Measurements from ENCODE around the gene PSD4. TPM values are rescaled to one million over a fixed set of nuclear protein-coding genes. Genes with fewer than 3 reads are reported as not detected.
A peak's percentile ranks its signal among the peaks of the same experiment; 100 is the strongest.

The PSD4 gene
- total RNA-seq, 1 donor from 2014 or later: 39.0 TPM

GRCh38 chr2:113218283-113219091 lies 44.7 kb downstream of the PSD4 start:
- Histone ChIP-seq H3K27ac (peak overlapping the region; percentile 45), H3K9me3 (no peaks in the 10 kb centered on the region), H3K4me1 (peaks cover 25% of the 10 kb centered on the region), H3K36me3 (no peaks in the 10 kb centered on the region), H3K4me3 (no peak overlapping the region), H3K27me3 (no peaks in the 10 kb centered on the region)
- intact Hi-C loops (cut with DNase I): no loop called here
- TF ChIP-seq, protein P1, sequence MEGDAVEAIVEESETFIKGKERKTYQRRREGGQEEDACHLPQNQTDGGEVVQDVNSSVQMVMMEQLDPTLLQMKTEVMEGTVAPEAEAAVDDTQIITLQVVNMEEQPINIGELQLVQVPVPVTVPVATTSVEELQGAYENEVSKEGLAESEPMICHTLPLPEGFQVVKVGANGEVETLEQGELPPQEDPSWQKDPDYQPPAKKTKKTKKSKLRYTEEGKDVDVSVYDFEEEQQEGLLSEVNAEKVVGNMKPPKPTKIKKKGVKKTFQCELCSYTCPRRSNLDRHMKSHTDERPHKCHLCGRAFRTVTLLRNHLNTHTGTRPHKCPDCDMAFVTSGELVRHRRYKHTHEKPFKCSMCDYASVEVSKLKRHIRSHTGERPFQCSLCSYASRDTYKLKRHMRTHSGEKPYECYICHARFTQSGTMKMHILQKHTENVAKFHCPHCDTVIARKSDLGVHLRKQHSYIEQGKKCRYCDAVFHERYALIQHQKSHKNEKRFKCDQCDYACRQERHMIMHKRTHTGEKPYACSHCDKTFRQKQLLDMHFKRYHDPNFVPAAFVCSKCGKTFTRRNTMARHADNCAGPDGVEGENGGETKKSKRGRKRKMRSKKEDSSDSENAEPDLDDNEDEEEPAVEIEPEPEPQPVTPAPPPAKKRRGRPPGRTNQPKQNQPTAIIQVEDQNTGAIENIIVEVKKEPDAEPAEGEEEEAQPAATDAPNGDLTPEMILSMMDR (IDR thresholded peaks at IDR 0.05): no peak
- no peak for TF ChIP-seq POLR2AphosphoS5 (IDR thresholded peaks at IDR 0.05; ENCODE audit: insufficient read depth in 1 of 2, low read depth in 1 of 2)
- no peak for TF ChIP-seq POLR2A (IDR thresholded peaks at IDR 0.05)
- no peak for DNase-seq (ENCODE audit: extremely low spot score in 2 of 2)

- no peak overlapping the region for H3K4me3 ChIP-seq
- H3K27ac ChIP-seq: no peak overlapping the region
- peaks cover 25% of the 10 kb centered on the region for H3K4me1 ChIP-seq
- no peaks in the 10 kb centered on the region for H3K9me3 ChIP-seq
- TF ChIP-seq POLR2AphosphoS5 (IDR thresholded peaks at IDR 0.05; ENCODE audit: insufficient read depth in 1 of 2, low read depth in 1 of 2): no peak
- TF ChIP-seq POLR2A (IDR thresholded peaks at IDR 0.05): no peak
- TF ChIP-seq, protein P1 (IDR thresholded peaks at IDR 0.05): no peak
- no peaks in the 10 kb centered on the region for H3K27me3 ChIP-seq
- intact Hi-C loops (cut with DNase I): no loop called here
- no peaks in the 10 kb centered on the region for H3K36me3 ChIP-seq
- no peak for DNase-seq (ENCODE audit: extremely low spot score in 2 of 2)
These were observed 45.3 kb downstream of the PSD4 start for GRCh38 chr2:113219092-113219441.

GRCh38 chr2:113219525-113219888 lies 45.7 kb downstream of the PSD4 start:
- Histone ChIP-seq H3K4me3 (no peak overlapping the region), H3K36me3 (no peaks in the 10 kb centered on the region), H3K4me1 (peaks cover 25% of the 10 kb centered on the region), H3K9me3 (no peaks in the 10 kb centered on the region), H3K27ac (no peak overlapping the region), H3K27me3 (no peaks in the 10 kb centered on the region)
- TF ChIP-seq, protein P1 (IDR thresholded peaks at IDR 0.05): no peak
- TF ChIP-seq POLR2AphosphoS5 (IDR thresholded peaks at IDR 0.05; ENCODE audit: insufficient read depth in 1 of 2, low read depth in 1 of 2) (no peak), POLR2A (IDR thresholded peaks at IDR 0.05) (no peak)
- no peak for DNase-seq (ENCODE audit: extremely low spot score in 2 of 2)
- intact Hi-C loops (cut with DNase I): no loop called here

DNA sequence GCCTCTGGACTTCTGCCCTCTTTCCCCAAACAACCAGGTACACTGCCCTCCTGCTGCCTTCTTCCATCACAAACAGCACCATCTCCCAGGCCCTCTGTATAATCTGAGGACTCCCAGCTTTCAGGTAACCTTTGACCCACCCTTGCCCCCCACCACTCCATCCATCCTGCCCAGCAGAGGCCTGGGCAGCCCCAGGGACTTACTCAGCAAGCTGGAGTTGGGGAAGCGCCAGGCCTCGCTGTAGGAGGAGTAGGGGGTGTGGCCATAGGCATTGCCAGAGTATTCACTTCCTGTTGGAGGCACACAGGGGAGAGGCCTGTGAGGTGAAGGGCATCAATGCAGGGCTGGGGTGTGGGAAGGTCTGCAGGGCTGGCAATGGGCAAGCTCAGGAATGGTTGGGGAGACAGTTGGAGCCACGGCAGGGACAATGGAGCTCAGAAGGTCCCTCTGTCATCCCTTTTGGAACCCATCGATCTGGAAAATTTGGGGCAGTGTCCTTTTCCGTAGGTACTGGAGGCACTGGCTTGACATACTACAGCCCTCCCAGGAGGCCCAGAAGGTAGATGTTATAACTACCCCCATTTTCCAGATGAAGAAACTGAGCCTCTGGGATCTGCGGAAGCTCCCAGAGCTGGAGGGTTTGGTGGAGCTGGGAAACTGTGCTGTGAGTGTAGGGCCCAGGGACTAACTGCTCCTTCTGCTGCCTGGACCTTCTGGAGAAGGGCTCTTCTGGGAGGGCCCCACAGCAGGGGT lies 46.3 kb downstream of the PSD4 start:
- Histone ChIP-seq H3K4me3 (no peak overlapping the region), H3K27me3 (no peaks in the 10 kb centered on the region), H3K9me3 (no peaks in the 10 kb centered on the region), H3K4me1 (peaks cover 25% of the 10 kb centered on the region), H3K27ac (no peak overlapping the region), H3K36me3 (no peaks in the 10 kb centered on the region)
- DNase-seq (ENCODE audit: extremely low spot score in 2 of 2): no peak
- intact Hi-C loops (cut with DNase I): no loop called here
- TF ChIP-seq POLR2AphosphoS5 (IDR thresholded peaks at IDR 0.05; ENCODE audit: insufficient read depth in 1 of 2, low read depth in 1 of 2): no peak
- TF ChIP-seq, protein P1 (IDR thresholded peaks at IDR 0.05): no peak
- peak in 1 of 2 donors; percentile 19 for TF ChIP-seq POLR2A (IDR thresholded peaks at IDR 0.05)

Measured in vagina (tissue), 2 donors.